Endothelial cell of hepatic sinusoid (primary cell): ENCODE data around the gene PAMR1.

Experiments
- in situ Hi-C: cut with HindIII; loops from 2 replicates; pipeline ENCODE4 v1.10.0; 2017; ENCODE audit warnings: low sequenced_read_pairs

The PAMR1 gene

GRCh38 chr11:35501776-35502175 lies 23.6 kb downstream of the PAMR1 start:
- in situ Hi-C loops: no loop called here

GRCh38 chr11:35500744-35501143 lies 24.7 kb downstream of the PAMR1 start:
- in situ Hi-C loops: no loop called here

GRCh38 chr11:35496416-35496815 lies 29.0 kb downstream of the PAMR1 start:
- in situ Hi-C loops: loop anchor here (25.0 kb wide), 1 partner anchor 766 kb away; no protein-coding TSS in a partner anchor

GRCh38 chr11:35494957-35495490 lies 30.4 kb downstream of the PAMR1 start:
- in situ Hi-C loops: loop anchor here (25.0 kb wide), 1 partner anchor 767 kb away; no protein-coding TSS in a partner anchor

GRCh38 chr11:35491231-35491871 lies 34.1 kb downstream of the PAMR1 start:
- in situ Hi-C loops: loop anchor here (25.0 kb wide), 1 partner anchor 771 kb away; no protein-coding TSS in a partner anchor

GRCh38 chr11:35488117-35488516 lies 37.3 kb downstream of the PAMR1 start:
- in situ Hi-C loops: loop anchor here (25.0 kb wide), 1 partner anchor 774 kb away; no protein-coding TSS in a partner anchor

- in situ Hi-C loops: loop anchor here (25.0 kb wide), 1 partner anchor 775 kb away; no protein-coding TSS in a partner anchor
Observed at GRCh38 chr11:35487532-35488078, 37.8 kb downstream of the PAMR1 start.

GRCh38 chr11:35486934-35487333 lies 38.5 kb downstream of the PAMR1 start:
- in situ Hi-C loops: loop anchor here (25.0 kb wide), 1 partner anchor 775 kb away; no protein-coding TSS in a partner anchor

- in situ Hi-C loops: loop anchor here (25.0 kb wide), 1 partner anchor 776 kb away; no protein-coding TSS in a partner anchor
Observed at GRCh38 chr11:35486446-35486845, 39.0 kb downstream of the PAMR1 start.

- in situ Hi-C loops: loop anchor here (25.0 kb wide), 1 partner anchor 777 kb away; no protein-coding TSS in a partner anchor
Observed at GRCh38 chr11:35485656-35486322, 39.6 kb downstream of the PAMR1 start.

- in situ Hi-C loops: loop anchor here (25.0 kb wide), 1 partner anchor 778 kb away; no protein-coding TSS in a partner anchor
Observed at GRCh38 chr11:35484435-35484834, 41.0 kb downstream of the PAMR1 start.

- in situ Hi-C loops: loop anchor here (25.0 kb wide), 1 partner anchor 779 kb away; no protein-coding TSS in a partner anchor
Observed at GRCh38 chr11:35483131-35483820, 42.1 kb downstream of the PAMR1 start.

- in situ Hi-C loops: loop anchor here (25.0 kb wide), 1 partner anchor 783 kb away; no protein-coding TSS in a partner anchor
Observed at GRCh38 chr11:35479731-35480130, 45.7 kb downstream of the PAMR1 start.

- in situ Hi-C loops: loop anchor here (25.0 kb wide), 1 partner anchor 784 kb away; no protein-coding TSS in a partner anchor
Observed at GRCh38 chr11:35478471-35479091, 46.8 kb downstream of the PAMR1 start.

- in situ Hi-C loops: loop anchor here (25.0 kb wide), 1 partner anchor 784 kb away; no protein-coding TSS in a partner anchor
Observed at GRCh38 chr11:35477901-35478300, 47.5 kb downstream of the PAMR1 start.

GRCh38 chr11:35474688-35475087 lies 50.7 kb downstream of the PAMR1 start:
- in situ Hi-C loops: loop anchor here (25.0 kb wide), 1 partner anchor 788 kb away; no protein-coding TSS in a partner anchor

GRCh38 chr11:35473795-35474374 lies 51.5 kb downstream of the PAMR1 start:
- in situ Hi-C loops: no loop called here

GRCh38 chr11:35470616-35471015 lies 54.8 kb downstream of the PAMR1 start:
- in situ Hi-C loops: no loop called here

GRCh38 chr11:35466058-35466457 lies 59.4 kb downstream of the PAMR1 start:
- in situ Hi-C loops: no loop called here
